DND-41 (cell line): Measurements from ENCODE around the gene MYL6B.

ENCODE experiments used
- ATAC-seq: fragments of 200-7000 bp; cut with Tn5 transposase; 3 replicates; pipeline ENCODE4 v1.9.1; 2021; ENCODE audit warnings: low read depth; ENCODE audit not compliant: insufficient read depth
- DNase-seq: peaks from one replicate; pipeline ENCODE4 v3.0.0-alpha.2; 2020
- H2AFZ ChIP-seq: 2 replicates; pipeline ENCODE4 v1.6.0; 2012; ENCODE audit warnings: low read depth, low read length
- H3K27ac ChIP-seq: 2 replicates; pipeline ENCODE4 v1.5.1; 2012; ENCODE audit warnings: low read length, inconsistent platforms
- H3K27me3 ChIP-seq: fragments of 200-600 bp; sonication (generic); 2 replicates; pipeline ENCODE4 v1.6.0; 2012; ENCODE audit warnings: low read length, mild to moderate bottlenecking, inconsistent platforms; ENCODE audit not compliant: insufficient read depth, poor library complexity
- H3K36me3 ChIP-seq: 2 replicates; pipeline ENCODE4 v1.5.1; 2012; ENCODE audit warnings: low read length, inconsistent platforms; ENCODE audit not compliant: insufficient read depth
- H3K4me1 ChIP-seq: 2 replicates; pipeline ENCODE4 v1.5.1; 2012; ENCODE audit warnings: mild to moderate bottlenecking, low read length; ENCODE audit not compliant: insufficient read depth
- H3K4me2 ChIP-seq: 2 replicates; pipeline ENCODE4 v1.6.0; 2012; ENCODE audit warnings: mild to moderate bottlenecking, moderate library complexity, low read length, inconsistent platforms; ENCODE audit not compliant: insufficient read depth
- H3K4me3 ChIP-seq, 2 experiments: fragments of 200-600 bp in 1 of 2; shearing (Covaris generic) in 1 of 2; 2 replicates each; pipeline ENCODE4 v1.5.1; 2012 to 2016; ENCODE audit warnings: inconsistent platforms in 2 of 2, low read length in 2 of 2, mild to moderate bottlenecking in 2 of 2, low read depth in 1 of 2, moderate library complexity in 1 of 2
- H3K79me2 ChIP-seq: 2 replicates; pipeline ENCODE4 v1.6.0; 2012; ENCODE audit warnings: low read length, inconsistent platforms; ENCODE audit not compliant: insufficient read depth
- H3K9ac ChIP-seq: 2 replicates; pipeline ENCODE4 v1.6.0; 2012; ENCODE audit warnings: low read depth, mild to moderate bottlenecking, inconsistent platforms, low read length, moderate library complexity
- H3K9me3 ChIP-seq: 2 replicates; pipeline ENCODE4 v1.5.1; 2012; ENCODE audit warnings: low read length, moderate library complexity, mild to moderate bottlenecking, inconsistent platforms; ENCODE audit not compliant: insufficient read depth, severe bottlenecking
- H4K20me1 ChIP-seq: 2 replicates; pipeline ENCODE4 v1.6.0; 2012; ENCODE audit warnings: low read length; ENCODE audit not compliant: insufficient read depth
- EZH2 ChIP-seq: IDR thresholded peaks from 3 replicates; pipeline ENCODE4 v1.6.1; 2012; ENCODE audit warnings: borderline replicate concordance, low read depth, mild to moderate bottlenecking, moderate library complexity, low read length, inconsistent platforms; ENCODE audit not compliant: severe bottlenecking
- TF ChIP-seq, protein P1 (sequence below): IDR thresholded peaks from 2 replicates; pipeline ENCODE4 v1.5.1; 2012; ENCODE audit warnings: borderline replicate concordance, low read length, moderate library complexity, mild to moderate bottlenecking; ENCODE audit not compliant: poor library complexity, severe bottlenecking; ENCODE audit errors: extremely low read depth

MYL6B gene

GRCh38 chr12:56202366-56202765 is 50.0 kb downstream of the MYL6B start:
- no peaks in the 10 kb centered on the region for H3K79me2 ChIP-seq
- H3K27me3 ChIP-seq = no peaks in the 10 kb centered on the region
- H3K4me1 ChIP-seq = no peaks in the 10 kb centered on the region
- H3K4me3 ChIP-seq = no peak overlapping the region
- H2AFZ ChIP-seq = no peak overlapping the region
- no peaks in the 10 kb centered on the region for H3K9me3 ChIP-seq
- H3K36me3 ChIP-seq = peaks cover 20% of the 10 kb centered on the region
- no peak for DNase-seq
- ATAC-seq = no peak
- H3K9ac ChIP-seq = no peak overlapping the region
- TF ChIP-seq EZH2 = no peak
- TF ChIP-seq, protein P1, sequence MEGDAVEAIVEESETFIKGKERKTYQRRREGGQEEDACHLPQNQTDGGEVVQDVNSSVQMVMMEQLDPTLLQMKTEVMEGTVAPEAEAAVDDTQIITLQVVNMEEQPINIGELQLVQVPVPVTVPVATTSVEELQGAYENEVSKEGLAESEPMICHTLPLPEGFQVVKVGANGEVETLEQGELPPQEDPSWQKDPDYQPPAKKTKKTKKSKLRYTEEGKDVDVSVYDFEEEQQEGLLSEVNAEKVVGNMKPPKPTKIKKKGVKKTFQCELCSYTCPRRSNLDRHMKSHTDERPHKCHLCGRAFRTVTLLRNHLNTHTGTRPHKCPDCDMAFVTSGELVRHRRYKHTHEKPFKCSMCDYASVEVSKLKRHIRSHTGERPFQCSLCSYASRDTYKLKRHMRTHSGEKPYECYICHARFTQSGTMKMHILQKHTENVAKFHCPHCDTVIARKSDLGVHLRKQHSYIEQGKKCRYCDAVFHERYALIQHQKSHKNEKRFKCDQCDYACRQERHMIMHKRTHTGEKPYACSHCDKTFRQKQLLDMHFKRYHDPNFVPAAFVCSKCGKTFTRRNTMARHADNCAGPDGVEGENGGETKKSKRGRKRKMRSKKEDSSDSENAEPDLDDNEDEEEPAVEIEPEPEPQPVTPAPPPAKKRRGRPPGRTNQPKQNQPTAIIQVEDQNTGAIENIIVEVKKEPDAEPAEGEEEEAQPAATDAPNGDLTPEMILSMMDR = no peak
- no peak overlapping the region for H3K27ac ChIP-seq
- H3K4me2 ChIP-seq = no peak overlapping the region
- no peaks in the 10 kb centered on the region for H4K20me1 ChIP-seq

DNA sequence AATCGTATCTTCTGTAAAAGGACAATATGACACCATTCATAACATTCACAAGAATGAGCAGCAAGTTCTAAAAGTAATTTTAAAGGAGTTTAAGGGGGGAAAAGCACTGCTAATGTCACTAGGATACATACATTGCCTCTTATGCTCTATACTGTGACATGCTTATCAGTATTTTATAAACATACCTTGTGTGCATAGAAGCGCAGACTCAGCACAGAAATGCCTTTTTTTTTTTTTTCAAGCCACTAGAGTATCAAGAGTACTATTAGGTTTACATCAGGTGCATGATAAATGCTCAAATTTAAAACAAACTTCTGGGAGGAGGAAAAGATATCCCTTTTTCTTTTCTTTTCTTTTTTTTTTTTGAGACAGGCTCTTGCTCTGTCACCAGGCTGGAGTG is 50.5 kb downstream of the MYL6B start:
- no peaks in the 10 kb centered on the region for H3K79me2 ChIP-seq
- ATAC-seq (no peak), DNase-seq (no peak)
- no peak overlapping the region for H3K4me2 ChIP-seq
- no peak overlapping the region for H3K9ac ChIP-seq
- no peaks in the 10 kb centered on the region for H4K20me1 ChIP-seq
- H3K36me3 ChIP-seq = peaks cover 24% of the 10 kb centered on the region
- H3K27ac ChIP-seq = no peak overlapping the region
- H3K27me3 ChIP-seq = no peaks in the 10 kb centered on the region
- no peak overlapping the region for H3K4me3 ChIP-seq
- no peak overlapping the region for H2AFZ ChIP-seq
- H3K4me1 ChIP-seq = no peaks in the 10 kb centered on the region
- H3K9me3 ChIP-seq = no peaks in the 10 kb centered on the region
- TF ChIP-seq, protein P1 = no peak
- TF ChIP-seq EZH2 = no peak

DNA sequence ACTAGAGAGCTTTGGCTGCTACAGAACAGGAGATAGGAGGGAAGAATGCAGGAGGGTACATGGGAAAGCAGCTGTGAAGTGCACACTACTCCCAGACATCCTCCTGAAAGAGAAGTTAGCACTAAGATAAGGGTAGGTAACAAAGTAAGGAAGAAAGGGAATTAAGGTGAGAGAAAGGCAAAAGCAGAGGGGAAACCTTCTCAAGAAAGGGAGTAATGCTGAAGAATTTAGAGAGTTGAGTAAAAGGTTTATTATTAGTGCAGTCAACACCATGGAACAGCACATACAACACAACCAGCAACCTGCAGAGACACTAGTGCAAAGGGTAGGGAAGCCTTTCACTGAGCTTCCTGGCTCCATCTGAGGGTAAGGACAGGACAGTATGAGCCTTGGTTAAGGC is 51.9 kb downstream of the MYL6B start:
- Histone ChIP-seq H3K27me3 (no peaks in the 10 kb centered on the region), H4K20me1 (no peaks in the 10 kb centered on the region), H3K9ac (no peak overlapping the region), H3K9me3 (no peaks in the 10 kb centered on the region), H3K27ac (no peak overlapping the region), H3K79me2 (no peaks in the 10 kb centered on the region), H3K4me1 (no peaks in the 10 kb centered on the region), H2AFZ (no peak overlapping the region), H3K4me2 (no peak overlapping the region), H3K4me3 (no peak overlapping the region), H3K36me3 (peaks cover 29% of the 10 kb centered on the region)
- TF ChIP-seq, protein P1 = no peak
- no peak for TF ChIP-seq EZH2
- DNase-seq = no peak
- ATAC-seq = no peak

GRCh38 chr12:56205445-56205844 is 53.1 kb downstream of the MYL6B start:
- ATAC-seq (peak; percentile 63; the same call in 2 of the 3 replicates), DNase-seq (no peak)
- H3K36me3 ChIP-seq = peaks cover 37% of the 10 kb centered on the region

More at GRCh38 chr12:56205445-56205844, 53.1 kb downstream of the MYL6B start:
- no peak overlapping the region for H3K4me2 ChIP-seq
- H3K4me1 ChIP-seq = no peaks in the 10 kb centered on the region
- no peak overlapping the region for H3K9ac ChIP-seq
- H4K20me1 ChIP-seq = no peaks in the 10 kb centered on the region
- no peak overlapping the region for H2AFZ ChIP-seq
- no peak for TF ChIP-seq EZH2
- TF ChIP-seq, protein P1 = peak; percentile 31
- no peak overlapping the region for H3K4me3 ChIP-seq
- H3K27me3 ChIP-seq = no peaks in the 10 kb centered on the region
- no peaks in the 10 kb centered on the region for H3K9me3 ChIP-seq
- H3K79me2 ChIP-seq = no peaks in the 10 kb centered on the region
- H3K27ac ChIP-seq = no peak overlapping the region
